ENCODE measurements around the gene TBC1D17.

The TBC1D17 gene

DNA sequence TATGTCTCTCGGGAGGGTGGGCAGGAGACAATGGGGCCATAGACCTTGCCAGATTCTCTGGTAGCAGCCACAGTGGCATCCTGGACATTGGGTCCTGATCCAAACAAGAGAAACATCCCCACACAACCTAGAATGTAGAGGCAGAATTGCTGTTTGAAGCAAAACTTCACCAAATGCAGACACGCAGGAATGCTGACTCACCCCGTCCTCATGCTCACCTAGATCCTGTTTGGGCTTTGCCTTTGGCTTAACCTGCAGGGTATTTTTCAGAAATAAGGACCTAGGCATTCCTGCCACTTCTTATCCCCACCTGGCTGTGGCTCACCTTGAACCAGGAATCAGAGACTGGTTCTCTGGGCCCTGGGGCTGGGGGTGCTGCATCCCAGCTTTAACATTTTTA, 7.3 kb downstream of the TBC1D17 start:
- no peaks in the 10 kb centered on the region for H3K27me3 ChIP-seq (ENCODE audit: insufficient read depth, low read length, poor library complexity, severe bottlenecking)
- H3K9me2 ChIP-seq (replicated peaks; ENCODE audit: low read depth, low read length) = no peaks in the 10 kb centered on the region
- TF ChIP-seq, protein P1, sequence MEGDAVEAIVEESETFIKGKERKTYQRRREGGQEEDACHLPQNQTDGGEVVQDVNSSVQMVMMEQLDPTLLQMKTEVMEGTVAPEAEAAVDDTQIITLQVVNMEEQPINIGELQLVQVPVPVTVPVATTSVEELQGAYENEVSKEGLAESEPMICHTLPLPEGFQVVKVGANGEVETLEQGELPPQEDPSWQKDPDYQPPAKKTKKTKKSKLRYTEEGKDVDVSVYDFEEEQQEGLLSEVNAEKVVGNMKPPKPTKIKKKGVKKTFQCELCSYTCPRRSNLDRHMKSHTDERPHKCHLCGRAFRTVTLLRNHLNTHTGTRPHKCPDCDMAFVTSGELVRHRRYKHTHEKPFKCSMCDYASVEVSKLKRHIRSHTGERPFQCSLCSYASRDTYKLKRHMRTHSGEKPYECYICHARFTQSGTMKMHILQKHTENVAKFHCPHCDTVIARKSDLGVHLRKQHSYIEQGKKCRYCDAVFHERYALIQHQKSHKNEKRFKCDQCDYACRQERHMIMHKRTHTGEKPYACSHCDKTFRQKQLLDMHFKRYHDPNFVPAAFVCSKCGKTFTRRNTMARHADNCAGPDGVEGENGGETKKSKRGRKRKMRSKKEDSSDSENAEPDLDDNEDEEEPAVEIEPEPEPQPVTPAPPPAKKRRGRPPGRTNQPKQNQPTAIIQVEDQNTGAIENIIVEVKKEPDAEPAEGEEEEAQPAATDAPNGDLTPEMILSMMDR (conservative IDR thresholded peaks at IDR 0.05; ENCODE audit: low read length) = no peak
- TF ChIP-seq EZH2phosphoT487 (IDR thresholded peaks at IDR 0.05; ENCODE audit: borderline replicate concordance) = no peak
- no peaks in the 10 kb centered on the region for H3F3A ChIP-seq (ENCODE audit: low read depth)
- H3K36me3 ChIP-seq (ENCODE audit: insufficient read depth, low read length) = peaks cover 17% of the 10 kb centered on the region; the same call in 1 of the 2 replicates
- no peaks in the 10 kb centered on the region for H4K20me1 ChIP-seq (ENCODE audit: insufficient read depth, low read length, poor library complexity, severe bottlenecking)
- H3K9me3 ChIP-seq (ENCODE audit: insufficient read depth, low read depth, low read length) = no peaks in the 10 kb centered on the region
- no peaks in the 10 kb centered on the region for H3K79me2 ChIP-seq (ENCODE audit: insufficient read depth, low read length)
- no peaks in the 10 kb centered on the region for H3K4me1 ChIP-seq (ENCODE audit: insufficient read depth, low read length, poor library complexity, severe bottlenecking)
- H2AFZ ChIP-seq (ENCODE audit: low read length) = no peak overlapping the region
- no peak overlapping the region for H3K4me2 ChIP-seq (ENCODE audit: low read depth, low read length, poor library complexity, severe bottlenecking)
- H3K4me3 ChIP-seq (ENCODE audit: low read length, poor library complexity, severe bottlenecking) = no peak overlapping the region
- no peak overlapping the region for H3K9ac ChIP-seq (ENCODE audit: low read depth, low read length, poor library complexity, severe bottlenecking)

DNA sequence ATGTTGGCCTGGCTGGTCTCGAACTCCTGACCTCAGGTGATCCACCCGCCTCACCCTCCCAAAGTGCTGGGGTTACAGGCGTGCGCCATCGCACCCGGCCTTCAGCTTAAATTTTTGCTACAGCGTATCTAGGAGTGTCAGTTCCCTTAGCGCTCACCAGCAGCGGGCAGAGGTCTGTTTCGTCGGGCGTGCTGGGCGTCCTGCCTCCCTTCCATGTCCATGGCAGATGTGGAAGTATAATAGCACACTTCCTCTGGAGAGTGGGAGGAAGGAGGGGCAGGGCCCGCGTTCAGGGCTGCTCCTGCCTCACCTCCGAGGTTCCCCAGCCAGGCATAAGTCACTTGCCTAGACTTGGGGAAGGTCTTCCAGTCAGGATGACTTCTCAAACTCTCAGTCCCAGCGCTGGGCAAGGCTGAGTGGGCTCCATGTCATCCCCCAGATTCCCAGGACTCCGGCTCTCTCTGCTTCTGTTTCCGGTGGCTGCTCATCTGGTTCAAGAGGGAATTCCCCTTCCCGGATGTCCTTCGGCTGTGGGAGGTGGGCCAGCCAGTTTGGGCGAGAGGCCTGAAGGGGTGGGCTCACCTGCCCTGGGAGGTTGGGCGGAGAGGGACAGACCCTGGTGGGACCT, 9.6 kb downstream of the TBC1D17 start:
- no peak overlapping the region for H3K4me2 ChIP-seq (ENCODE audit: low read depth, low read length, poor library complexity, severe bottlenecking)

DNA sequence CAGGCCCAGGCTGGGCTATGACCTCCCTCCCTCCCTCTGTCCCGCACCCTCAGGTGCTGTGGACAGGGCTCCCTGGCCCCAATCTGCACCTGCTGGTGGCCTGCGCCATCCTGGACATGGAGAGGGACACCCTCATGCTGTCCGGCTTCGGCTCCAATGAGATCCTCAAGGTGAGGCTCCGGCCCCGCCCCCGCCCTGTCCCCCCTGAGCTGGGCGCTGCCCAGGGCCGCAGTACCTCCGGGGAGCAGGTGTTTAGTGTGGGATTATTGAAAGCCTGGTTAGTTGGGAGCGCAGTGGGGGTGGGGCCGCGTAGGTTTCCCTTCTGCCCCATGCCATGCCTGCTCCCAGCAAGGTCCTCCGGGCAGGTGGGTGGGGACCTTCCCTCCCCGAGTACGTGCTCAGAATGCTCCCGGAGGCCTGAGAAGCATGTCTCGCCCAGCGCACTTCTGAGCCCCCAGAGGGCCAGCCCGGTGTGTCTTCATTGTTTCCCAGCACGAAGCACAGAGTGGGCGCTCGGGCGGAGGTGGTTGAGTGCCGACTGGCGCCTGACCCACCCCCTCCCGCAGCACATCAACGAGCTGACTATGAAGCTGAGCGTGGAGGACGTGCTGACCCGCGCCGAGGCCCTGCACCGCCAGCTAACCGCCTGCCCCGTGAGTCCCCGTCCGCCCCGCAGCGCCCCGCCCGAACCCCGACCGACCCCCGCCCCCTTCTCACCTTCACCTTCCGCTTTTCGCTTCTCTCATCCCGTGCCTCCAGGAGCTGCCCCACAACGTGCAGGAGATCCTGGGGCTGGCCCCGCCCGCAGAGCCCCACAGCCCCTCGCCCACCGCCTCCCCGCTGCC, 10.4 kb downstream of the TBC1D17 start:
- H3K9ac ChIP-seq (ENCODE audit: low read depth, low read length, poor library complexity, severe bottlenecking) = no peak overlapping the region
- no peaks in the 10 kb centered on the region for H4K20me1 ChIP-seq (ENCODE audit: insufficient read depth, low read length, poor library complexity, severe bottlenecking)
- no peaks in the 10 kb centered on the region for H3K9me3 ChIP-seq (ENCODE audit: insufficient read depth, low read depth, low read length)
- no peak for TF ChIP-seq EZH2phosphoT487 (IDR thresholded peaks at IDR 0.05; ENCODE audit: borderline replicate concordance)
- TF ChIP-seq, protein P1 (conservative IDR thresholded peaks at IDR 0.05; ENCODE audit: low read length) = no peak
- H2AFZ ChIP-seq (ENCODE audit: low read length) = no peak overlapping the region
- no peak overlapping the region for H3K4me3 ChIP-seq (ENCODE audit: low read length, poor library complexity, severe bottlenecking)
- H3F3A ChIP-seq (ENCODE audit: low read depth) = no peaks in the 10 kb centered on the region
- H3K4me2 ChIP-seq (ENCODE audit: low read depth, low read length, poor library complexity, severe bottlenecking) = no peak overlapping the region
- H3K79me2 ChIP-seq (ENCODE audit: insufficient read depth, low read length) = no peaks in the 10 kb centered on the region
- no peaks in the 10 kb centered on the region for H3K27me3 ChIP-seq (ENCODE audit: insufficient read depth, low read length, poor library complexity, severe bottlenecking)
- H3K36me3 ChIP-seq (ENCODE audit: insufficient read depth, low read length) = peaks cover 10% of the 10 kb centered on the region; the same call in 1 of the 2 replicates
- H3K9me2 ChIP-seq (replicated peaks; ENCODE audit: low read depth, low read length) = no peaks in the 10 kb centered on the region
- no peaks in the 10 kb centered on the region for H3K4me1 ChIP-seq (ENCODE audit: insufficient read depth, low read length, poor library complexity, severe bottlenecking)

More for the DNA sequence above, 9.6 kb downstream of the TBC1D17 start:
- Histone ChIP-seq H3K36me3 (ENCODE audit: insufficient read depth, low read length) (peaks cover 12% of the 10 kb centered on the region; the same call in 1 of the 2 replicates), H3K79me2 (ENCODE audit: insufficient read depth, low read length) (no peaks in the 10 kb centered on the region), H3K27me3 (ENCODE audit: insufficient read depth, low read length, poor library complexity, severe bottlenecking) (no peaks in the 10 kb centered on the region), H3F3A (ENCODE audit: low read depth) (no peaks in the 10 kb centered on the region), H2AFZ (ENCODE audit: low read length) (no peak overlapping the region), H3K9ac (ENCODE audit: low read depth, low read length, poor library complexity, severe bottlenecking) (no peak overlapping the region), H3K9me2 (replicated peaks; ENCODE audit: low read depth, low read length) (no peaks in the 10 kb centered on the region), H3K9me3 (ENCODE audit: insufficient read depth, low read depth, low read length) (no peaks in the 10 kb centered on the region), H3K4me1 (ENCODE audit: insufficient read depth, low read length, poor library complexity, severe bottlenecking) (no peaks in the 10 kb centered on the region), H3K4me3 (ENCODE audit: low read length, poor library complexity, severe bottlenecking) (no peak overlapping the region), H4K20me1 (ENCODE audit: insufficient read depth, low read length, poor library complexity, severe bottlenecking) (no peaks in the 10 kb centered on the region)
- no peak for TF ChIP-seq EZH2phosphoT487 (IDR thresholded peaks at IDR 0.05; ENCODE audit: borderline replicate concordance)
- TF ChIP-seq, protein P1 (conservative IDR thresholded peaks at IDR 0.05; ENCODE audit: low read length) = no peak

All from Loucy (cell line).